IPS-15b (cell line): ENCODE measurements around the gene PGLYRP3.
A peak's percentile ranks its signal among the peaks of the same experiment; 100 is the strongest.

ENCODE experiments used
- H3K27me3 ChIP-seq: one replicate; pipeline ENCODE4 v1.6.1; 2013; ENCODE audit warnings: low read length; ENCODE audit not compliant: control insufficient read depth, insufficient read depth
- H3K36me3 ChIP-seq: one replicate; pipeline ENCODE4 v1.6.1; 2013; ENCODE audit warnings: low read length; ENCODE audit not compliant: control insufficient read depth, insufficient read depth
- H3K4me1 ChIP-seq: one replicate; pipeline ENCODE4 v1.6.1; 2013; ENCODE audit warnings: mild to moderate bottlenecking, low read length; ENCODE audit not compliant: control insufficient read depth, insufficient read depth
- H3K4me3 ChIP-seq: one replicate; pipeline ENCODE4 v1.5.1; 2013; ENCODE audit warnings: low read depth, low read length
- H3K9ac ChIP-seq: one replicate; pipeline ENCODE4 v1.6.1; 2013; ENCODE audit warnings: low read depth, mild to moderate bottlenecking, low read length
- H3K9me3 ChIP-seq: one replicate; pipeline ENCODE4 v1.6.1; 2013; ENCODE audit warnings: mild to moderate bottlenecking, low read length; ENCODE audit not compliant: control insufficient read depth, insufficient read depth

The PGLYRP3 gene

DNA sequence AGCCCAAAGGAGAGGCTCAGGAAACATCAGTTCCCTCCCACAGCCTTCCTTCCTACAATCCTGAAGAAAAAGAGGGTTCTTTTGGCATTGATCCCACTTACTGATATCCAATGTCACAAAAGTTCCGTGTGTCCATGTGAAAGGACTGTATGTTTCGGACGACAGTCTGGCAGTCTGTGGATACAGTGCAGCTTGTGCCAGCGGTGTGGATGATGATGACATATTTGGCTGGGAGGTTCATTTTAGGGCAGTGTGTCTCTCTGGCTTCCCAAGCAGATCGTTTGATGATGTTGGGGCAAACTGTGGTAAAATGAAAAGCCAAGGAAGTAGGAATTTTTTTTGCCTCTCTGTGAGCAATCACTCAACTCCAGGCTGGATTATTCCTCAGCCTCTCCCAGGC lies 10.4 kb downstream of the PGLYRP3 start:
- H3K27me3 ChIP-seq = peaks cover 3% of the 10 kb centered on the region
- no peak overlapping the region for H3K9ac ChIP-seq
- H3K9me3 ChIP-seq = no peaks in the 10 kb centered on the region
- no peak overlapping the region for H3K4me3 ChIP-seq
- H3K36me3 ChIP-seq = no peaks in the 10 kb centered on the region
- H3K4me1 ChIP-seq = peaks cover 3% of the 10 kb centered on the region

DNA sequence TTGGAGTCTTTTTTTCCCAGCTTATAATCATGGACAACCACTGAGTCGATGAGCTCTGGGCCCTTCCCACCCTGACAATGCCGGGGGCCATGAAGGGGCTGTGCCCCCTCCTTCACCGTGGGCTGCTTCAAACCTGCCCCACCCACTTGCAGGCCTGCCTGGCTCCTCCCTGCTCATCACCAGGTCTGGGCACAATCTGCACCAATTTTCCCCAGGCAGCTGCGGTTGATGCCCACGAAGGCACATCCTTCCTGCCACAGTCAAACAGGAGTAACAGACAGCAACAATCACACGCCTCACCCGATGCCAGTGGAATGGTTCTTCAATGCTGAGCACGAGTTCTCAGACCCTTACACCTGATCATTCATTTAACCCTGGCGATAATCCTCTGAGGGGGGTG lies 18.9 kb downstream of the PGLYRP3 start:
- no peak overlapping the region for H3K4me3 ChIP-seq
- H3K27me3 ChIP-seq = peaks cover 8% of the 10 kb centered on the region
- no peaks in the 10 kb centered on the region for H3K36me3 ChIP-seq
- no peaks in the 10 kb centered on the region for H3K9me3 ChIP-seq
- no peak overlapping the region for H3K9ac ChIP-seq
- no peaks in the 10 kb centered on the region for H3K4me1 ChIP-seq

DNA sequence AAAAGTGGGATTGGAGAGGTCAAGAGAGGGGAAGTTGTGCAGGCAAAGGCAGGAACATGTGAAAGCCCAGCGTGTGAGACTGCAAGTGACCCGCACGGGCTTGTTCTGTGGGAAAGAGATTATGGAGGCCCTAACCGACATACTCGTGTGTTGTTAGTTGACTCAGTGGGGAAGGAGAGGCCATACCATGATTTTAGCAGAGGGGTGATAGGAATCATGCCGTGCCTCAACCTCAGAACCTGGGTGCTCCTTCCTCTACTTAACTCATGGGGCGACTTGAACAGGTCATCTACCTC lies 19.3 kb downstream of the PGLYRP3 start:
- Histone ChIP-seq H3K9me3 (no peaks in the 10 kb centered on the region), H3K4me3 (no peak overlapping the region), H3K27me3 (peaks cover 8% of the 10 kb centered on the region), H3K4me1 (peaks cover under 1% of the 10 kb centered on the region), H3K36me3 (no peaks in the 10 kb centered on the region), H3K9ac (no peak overlapping the region)

DNA sequence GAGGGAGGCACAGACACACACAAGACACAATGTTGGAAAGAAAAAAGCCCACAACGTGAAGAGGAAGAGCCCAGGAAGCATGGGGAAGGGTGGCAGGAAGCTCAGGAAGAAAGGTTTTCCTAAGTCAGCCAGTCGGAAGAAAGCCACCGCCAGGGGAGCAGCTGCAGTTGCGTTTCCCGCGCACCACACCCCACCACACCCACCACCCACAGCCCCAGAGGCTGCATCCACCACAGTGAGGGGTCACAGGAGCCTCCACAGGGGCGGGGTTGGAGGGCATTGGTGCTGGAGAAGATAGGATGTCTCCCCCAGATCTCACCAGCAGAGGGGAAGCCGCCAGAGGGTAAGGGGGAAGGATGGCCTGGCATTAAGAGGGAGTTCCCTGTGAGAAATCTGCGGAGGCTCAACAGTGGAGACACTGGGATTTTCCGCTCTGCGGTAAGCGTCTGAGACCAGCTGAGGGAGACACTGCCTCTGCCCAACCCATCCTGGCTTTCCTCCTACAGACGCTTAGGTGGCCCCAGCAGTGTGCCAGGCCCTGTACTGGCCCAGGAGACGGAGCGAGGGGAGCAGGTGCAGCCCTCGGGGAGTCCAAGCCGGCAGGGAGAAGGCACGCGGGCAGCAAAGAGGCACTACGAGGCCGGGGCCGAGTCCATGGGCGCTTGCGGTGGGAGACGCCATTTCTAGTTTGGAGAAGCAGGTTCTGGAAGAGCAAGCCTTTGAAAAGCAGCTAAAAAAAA lies 19.8 kb downstream of the PGLYRP3 start:
- H3K9ac ChIP-seq = no peak overlapping the region
- H3K27me3 ChIP-seq = peaks cover 8% of the 10 kb centered on the region
- no peaks in the 10 kb centered on the region for H3K36me3 ChIP-seq
- H3K4me1 ChIP-seq = peaks cover 2% of the 10 kb centered on the region
- H3K9me3 ChIP-seq = no peaks in the 10 kb centered on the region
- H3K4me3 ChIP-seq = no peak overlapping the region

DNA sequence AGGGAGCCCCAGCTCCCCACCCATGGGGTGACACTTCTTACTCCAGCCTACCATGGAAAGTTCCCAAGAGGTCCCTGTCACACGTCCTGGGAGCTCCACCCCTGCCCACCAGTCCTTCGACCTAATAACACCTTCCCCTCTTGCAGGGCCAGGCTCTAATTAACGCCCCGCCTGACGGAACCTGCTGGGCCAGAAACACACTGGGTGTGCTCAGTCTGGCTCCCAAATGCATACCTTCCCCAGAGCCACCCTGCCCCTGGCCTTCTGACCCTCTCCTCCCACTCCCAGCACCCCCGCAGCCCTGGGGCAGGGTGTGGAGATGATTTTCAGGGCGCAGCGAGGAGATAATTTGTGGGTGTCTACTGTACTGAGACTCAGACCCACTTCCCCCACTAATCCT lies 20.6 kb downstream of the PGLYRP3 start:
- H3K9ac ChIP-seq = no peak overlapping the region
- no peaks in the 10 kb centered on the region for H3K36me3 ChIP-seq
- no peaks in the 10 kb centered on the region for H3K9me3 ChIP-seq
- H3K27me3 ChIP-seq = peaks cover 8% of the 10 kb centered on the region
- H3K4me3 ChIP-seq = no peak overlapping the region
- H3K4me1 ChIP-seq = peaks cover 2% of the 10 kb centered on the region

DNA sequence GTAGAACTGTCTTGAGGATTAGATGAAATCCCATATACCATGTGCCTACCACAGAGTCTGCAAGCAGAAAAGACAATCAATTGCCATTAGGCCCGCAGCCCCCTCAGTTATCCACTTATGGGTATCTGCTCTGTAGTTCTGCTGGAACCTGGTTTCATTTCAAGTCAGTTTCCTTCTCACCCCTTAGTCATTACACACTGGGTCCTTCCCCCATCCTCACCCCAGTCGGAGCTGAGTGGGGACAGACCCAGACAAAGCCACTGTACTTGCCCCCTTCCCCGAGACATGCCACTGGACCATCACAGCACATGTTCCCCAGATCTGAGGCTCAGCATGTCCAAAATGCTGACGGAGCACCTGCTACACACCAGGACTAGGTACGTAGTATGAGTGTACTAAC lies 21.2 kb downstream of the PGLYRP3 start:
- peaks cover 2% of the 10 kb centered on the region for H3K4me1 ChIP-seq
- H3K36me3 ChIP-seq = no peaks in the 10 kb centered on the region
- H3K9ac ChIP-seq = no peak overlapping the region
- no peaks in the 10 kb centered on the region for H3K9me3 ChIP-seq
- H3K27me3 ChIP-seq = peaks cover 8% of the 10 kb centered on the region
- H3K4me3 ChIP-seq = no peak overlapping the region

DNA sequence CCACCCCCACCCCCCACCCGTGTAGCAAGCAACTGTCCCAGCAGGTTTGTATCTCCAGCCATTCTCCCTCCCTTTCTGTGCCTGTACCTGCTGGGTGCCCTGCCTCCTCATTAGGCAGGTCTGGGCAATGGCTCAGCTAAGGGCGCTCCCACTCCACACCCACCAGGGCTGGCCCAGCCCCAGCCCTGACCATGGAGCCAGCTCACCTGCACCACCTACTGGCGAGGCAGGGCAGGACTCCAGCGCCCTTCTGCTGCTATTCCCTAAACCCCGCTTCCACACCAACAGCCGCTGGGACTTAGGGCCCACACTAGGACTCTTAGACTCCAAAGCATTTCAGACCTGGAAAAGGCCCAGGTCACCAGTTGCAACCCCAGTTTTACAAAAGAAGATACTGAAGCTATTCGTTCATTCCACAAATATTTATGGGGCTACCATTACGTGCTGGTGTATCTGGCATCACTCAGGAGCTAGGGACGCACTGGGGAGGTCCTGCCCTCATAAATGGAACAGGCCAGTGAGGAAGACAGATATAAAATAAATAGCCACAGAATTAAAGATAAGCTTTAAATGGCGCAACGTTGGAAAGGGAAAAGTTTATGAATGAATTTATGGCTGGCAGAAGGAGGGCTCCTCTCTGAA lies 24.0 kb downstream of the PGLYRP3 start:
- Histone ChIP-seq H3K9me3 (no peaks in the 10 kb centered on the region), H3K4me3 (no peak overlapping the region), H3K36me3 (no peaks in the 10 kb centered on the region), H3K27me3 (peaks cover 8% of the 10 kb centered on the region), H3K4me1 (peaks cover 2% of the 10 kb centered on the region), H3K9ac (no peak overlapping the region)

DNA sequence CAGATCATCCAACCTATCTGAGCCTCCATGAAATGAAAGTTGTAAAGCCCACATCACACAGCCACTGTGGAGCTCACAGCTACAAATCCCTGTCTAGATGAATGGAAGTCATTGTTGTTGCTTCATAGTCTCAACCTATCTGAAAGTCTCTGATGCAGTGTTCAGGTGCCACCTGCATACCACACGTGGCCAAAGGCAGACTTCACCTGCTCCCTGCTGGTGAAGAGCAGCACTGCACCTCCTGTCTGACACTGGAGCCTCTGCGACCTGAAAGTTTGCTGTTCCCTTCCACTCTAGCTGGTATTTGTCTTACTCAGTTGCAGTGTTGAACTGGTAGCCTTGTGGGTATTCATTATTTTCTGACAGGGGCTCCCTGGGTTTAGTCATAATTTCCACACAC lies 34.9 kb downstream of the PGLYRP3 start:
- no peak overlapping the region for H3K9ac ChIP-seq
- no peak overlapping the region for H3K4me3 ChIP-seq
- no peaks in the 10 kb centered on the region for H3K36me3 ChIP-seq
- peaks cover 5% of the 10 kb centered on the region for H3K27me3 ChIP-seq
- H3K4me1 ChIP-seq = no peaks in the 10 kb centered on the region
- H3K9me3 ChIP-seq = no peaks in the 10 kb centered on the region

DNA sequence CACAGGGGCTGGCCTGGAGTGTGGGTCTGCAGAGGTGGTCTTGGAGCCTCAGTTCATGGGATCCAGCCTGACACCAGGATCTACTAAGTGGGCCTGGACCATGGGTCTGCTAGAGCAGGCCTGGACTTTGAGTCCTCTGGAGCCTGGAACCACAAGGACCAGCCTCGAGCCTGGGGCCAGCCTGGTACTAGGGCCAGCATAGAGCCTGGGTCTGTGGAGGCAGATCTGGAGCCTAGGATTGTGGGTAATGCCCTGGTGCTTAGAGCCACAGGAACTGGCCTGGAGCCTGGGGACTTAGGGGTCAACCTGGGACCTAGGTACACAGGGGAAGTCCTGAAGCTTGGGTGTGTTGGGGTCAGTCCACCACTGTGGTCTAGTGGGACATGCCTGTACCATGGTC lies 40.6 kb downstream of the PGLYRP3 start:
- Histone ChIP-seq H3K9me3 (no peaks in the 10 kb centered on the region), H3K27me3 (no peaks in the 10 kb centered on the region), H3K36me3 (no peaks in the 10 kb centered on the region), H3K9ac (no peak overlapping the region), H3K4me1 (no peaks in the 10 kb centered on the region), H3K4me3 (no peak overlapping the region)

DNA sequence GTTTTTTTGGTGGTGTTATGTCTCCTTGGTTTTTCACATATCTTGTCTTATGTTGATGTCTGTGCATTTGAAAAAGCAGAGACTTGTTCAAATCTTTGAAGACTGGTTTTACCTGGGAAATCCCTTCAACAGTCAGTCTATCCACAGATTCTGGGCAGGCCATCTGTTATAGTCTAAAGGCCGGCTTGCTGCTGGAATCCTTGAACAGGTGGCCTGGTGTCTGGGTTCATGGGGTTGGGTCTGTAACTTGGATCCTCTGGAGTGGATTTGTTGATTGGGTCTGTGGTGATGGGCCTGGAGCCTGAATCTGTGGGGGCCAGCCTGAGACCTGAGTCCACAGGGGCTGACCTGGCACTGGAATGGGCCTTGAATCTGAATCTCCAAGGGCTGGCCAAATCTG lies 41.0 kb downstream of the PGLYRP3 start:
- no peaks in the 10 kb centered on the region for H3K27me3 ChIP-seq
- H3K9ac ChIP-seq = no peak overlapping the region
- H3K4me3 ChIP-seq = no peak overlapping the region

DNA sequence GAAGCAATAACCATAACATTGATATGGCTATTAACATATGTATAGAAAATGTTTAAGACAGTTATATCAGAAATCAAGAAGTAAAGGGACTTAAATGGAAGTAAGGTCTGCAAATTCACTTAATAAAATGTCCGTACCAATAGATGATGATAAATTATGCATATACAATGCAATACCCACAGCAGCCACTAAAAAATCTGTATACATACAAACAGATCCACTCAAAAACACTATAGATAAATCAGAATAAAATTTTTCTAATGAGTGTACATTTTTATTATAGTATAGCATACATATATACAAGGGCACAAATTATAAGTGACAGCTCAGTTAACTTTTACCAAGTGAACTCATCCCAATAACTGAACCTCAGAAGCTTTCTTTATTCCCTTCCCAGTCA lies 47.3 kb downstream of the PGLYRP3 start:
- H3K9ac ChIP-seq = no peak overlapping the region
- H3K4me3 ChIP-seq = no peak overlapping the region
- peaks cover 2% of the 10 kb centered on the region for H3K4me1 ChIP-seq
- H3K27me3 ChIP-seq = peaks cover 39% of the 10 kb centered on the region
- H3K36me3 ChIP-seq = no peaks in the 10 kb centered on the region
- H3K9me3 ChIP-seq = no peaks in the 10 kb centered on the region

More for the DNA sequence above, 41.0 kb downstream of the PGLYRP3 start:
- no peaks in the 10 kb centered on the region for H3K9me3 ChIP-seq
- H3K4me1 ChIP-seq = no peaks in the 10 kb centered on the region
- no peaks in the 10 kb centered on the region for H3K36me3 ChIP-seq

DNA sequence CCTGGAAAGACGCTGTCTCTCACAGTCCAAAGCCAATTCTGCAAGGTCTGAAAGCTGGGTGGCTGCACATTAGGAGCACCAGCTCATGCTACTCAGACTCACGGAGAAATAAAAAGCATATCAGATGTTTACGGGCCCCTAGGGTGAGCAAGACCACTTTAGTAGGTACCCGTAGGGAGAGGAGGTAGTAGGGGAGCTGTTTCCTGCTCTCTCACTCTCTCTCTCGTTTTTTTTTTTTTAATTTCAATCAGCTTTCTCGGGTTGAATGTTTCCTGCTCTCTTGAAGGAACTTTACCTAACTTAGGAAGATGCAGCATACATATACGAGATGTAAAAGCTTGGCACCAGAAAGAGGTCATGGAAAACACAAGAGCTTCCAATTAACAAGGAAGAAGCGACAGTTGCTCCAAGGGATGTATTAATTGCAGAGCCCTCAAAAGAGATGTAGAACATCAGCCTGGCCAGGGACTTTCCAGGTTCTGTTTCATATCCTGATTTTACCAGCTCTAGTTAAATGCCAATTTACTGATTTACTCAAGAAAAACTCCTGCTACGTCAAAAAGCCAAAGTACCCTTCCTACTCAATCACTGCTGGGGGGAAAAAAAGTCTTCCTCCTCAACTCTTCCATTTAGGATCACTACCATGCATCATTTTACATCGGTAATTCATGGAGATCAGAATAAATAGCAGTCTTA lies 50.1 kb downstream of the PGLYRP3 start:
- H3K4me3 ChIP-seq = peak overlapping the region; percentile 56
- H3K9me3 ChIP-seq = no peaks in the 10 kb centered on the region
- peaks cover 2% of the 10 kb centered on the region for H3K4me1 ChIP-seq
- peaks cover 67% of the 10 kb centered on the region for H3K27me3 ChIP-seq
- H3K36me3 ChIP-seq = no peaks in the 10 kb centered on the region
- H3K9ac ChIP-seq = no peak overlapping the region
